ENCODE results near the gene OSBPL2. TPM values are rescaled to one million over a fixed set of nuclear protein-coding genes. Genes with fewer than 3 reads are reported as not detected.
A peak's percentile ranks its signal among the peaks of the same experiment; 100 is the strongest.

Gene OSBPL2
- total RNA-seq, 2 donors from 2014 or later, result 46.7 to 50.3 TPM

DNA sequence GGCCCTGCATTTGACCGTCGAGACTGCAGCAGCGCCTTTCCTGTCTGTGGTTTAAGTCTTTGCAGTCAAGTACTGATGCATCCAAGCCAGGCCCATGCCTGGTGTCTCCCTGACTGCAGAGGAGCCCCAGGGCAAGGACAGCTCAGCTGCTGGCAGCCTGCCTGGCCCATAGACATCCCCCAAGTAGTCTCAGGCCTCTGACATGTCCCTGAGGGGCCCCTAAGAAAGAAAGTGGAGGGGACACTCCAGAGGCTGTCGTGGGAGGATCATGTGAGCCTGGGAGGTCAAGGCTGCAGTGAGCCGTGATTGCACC, 36.3 kb upstream of the OSBPL2 start:
- H3K27ac Mint-ChIP-seq, result no peak overlapping the region

DNA sequence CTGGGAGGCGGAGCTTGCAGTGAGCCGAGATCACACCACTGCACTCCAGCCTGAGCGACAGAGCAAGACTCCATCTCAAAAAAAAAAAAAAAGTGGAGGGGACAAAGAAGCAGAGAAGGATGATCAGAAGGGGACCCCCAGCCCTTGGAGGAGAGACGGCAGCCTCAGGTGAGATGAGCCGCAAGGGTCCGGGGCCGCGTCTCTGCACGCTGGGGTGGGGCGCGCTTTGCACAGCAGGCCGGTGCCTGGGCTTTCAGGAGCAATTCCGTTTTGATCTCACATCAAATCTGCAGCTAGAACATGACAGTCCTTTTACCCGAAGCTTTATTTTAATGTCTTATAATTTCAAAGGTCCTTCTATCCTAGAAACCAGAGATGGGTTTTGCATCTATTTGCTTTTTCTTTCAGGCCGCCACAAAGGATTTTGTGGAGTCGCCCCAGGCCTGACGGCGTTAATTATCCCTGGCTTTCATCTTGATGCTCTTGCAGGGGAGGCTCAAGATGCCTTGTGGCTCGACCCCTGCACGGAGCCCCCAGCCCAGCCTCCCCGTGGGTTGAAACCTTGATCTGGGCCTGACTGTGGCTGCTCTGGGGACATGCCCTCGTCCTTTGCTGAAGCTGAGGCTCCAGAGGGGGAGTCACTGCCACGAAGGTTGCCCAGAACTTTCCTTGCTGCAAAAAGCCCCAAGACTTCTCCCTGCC, 35.5 kb upstream of the OSBPL2 start:
- H3K4me3 Mint-ChIP-seq, result no peak overlapping the region
- H3K9me3 Mint-ChIP-seq, result no peaks in the 10 kb centered on the region
- Histone ChIP-seq H3K4me3 (ENCODE audit: low read length) (no peak overlapping the region), H3K9me3 (ENCODE audit: control insufficient read depth, low read length) (no peaks in the 10 kb centered on the region), H3K36me3 (ENCODE audit: control insufficient read depth, insufficient read depth, low read length) (peaks cover 25% of the 10 kb centered on the region), H3K4me1 (ENCODE audit: control insufficient read depth, insufficient read depth, low read length) (no peaks in the 10 kb centered on the region), H3K9ac (ENCODE audit: extremely low read depth, low read length, poor library complexity, severe bottlenecking) (no peak overlapping the region), H3K27me3 (ENCODE audit: control insufficient read depth, insufficient read depth, low read length, poor library complexity, severe bottlenecking) (no peaks in the 10 kb centered on the region), H3K27ac (ENCODE audit: low read depth, low read length) (peak overlapping the region; percentile 73)
- no peak overlapping the region for H3K27ac Mint-ChIP-seq
- DNase-seq, result no peak
- 90 to 92% methylated on average over 20 to 23 of the region's 23 CpGs for WGBS, 2 experiments (ENCODE audit: insufficient coverage in 1 of 2, insufficient read length in 1 of 2)
- TF ChIP-seq, protein P1, sequence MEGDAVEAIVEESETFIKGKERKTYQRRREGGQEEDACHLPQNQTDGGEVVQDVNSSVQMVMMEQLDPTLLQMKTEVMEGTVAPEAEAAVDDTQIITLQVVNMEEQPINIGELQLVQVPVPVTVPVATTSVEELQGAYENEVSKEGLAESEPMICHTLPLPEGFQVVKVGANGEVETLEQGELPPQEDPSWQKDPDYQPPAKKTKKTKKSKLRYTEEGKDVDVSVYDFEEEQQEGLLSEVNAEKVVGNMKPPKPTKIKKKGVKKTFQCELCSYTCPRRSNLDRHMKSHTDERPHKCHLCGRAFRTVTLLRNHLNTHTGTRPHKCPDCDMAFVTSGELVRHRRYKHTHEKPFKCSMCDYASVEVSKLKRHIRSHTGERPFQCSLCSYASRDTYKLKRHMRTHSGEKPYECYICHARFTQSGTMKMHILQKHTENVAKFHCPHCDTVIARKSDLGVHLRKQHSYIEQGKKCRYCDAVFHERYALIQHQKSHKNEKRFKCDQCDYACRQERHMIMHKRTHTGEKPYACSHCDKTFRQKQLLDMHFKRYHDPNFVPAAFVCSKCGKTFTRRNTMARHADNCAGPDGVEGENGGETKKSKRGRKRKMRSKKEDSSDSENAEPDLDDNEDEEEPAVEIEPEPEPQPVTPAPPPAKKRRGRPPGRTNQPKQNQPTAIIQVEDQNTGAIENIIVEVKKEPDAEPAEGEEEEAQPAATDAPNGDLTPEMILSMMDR (conservative IDR thresholded peaks at IDR 0.05), result no peak
- H3K36me3 Mint-ChIP-seq (ENCODE audit: low read depth), result peaks cover 53% of the 10 kb centered on the region
- no peaks in the 10 kb centered on the region for H3K27me3 Mint-ChIP-seq (ENCODE audit: insufficient read depth)
- no peaks in the 10 kb centered on the region for H3K4me1 Mint-ChIP-seq

More for the DNA sequence above, 36.3 kb upstream of the OSBPL2 start:
- H3K9me3 Mint-ChIP-seq, result no peaks in the 10 kb centered on the region
- Histone ChIP-seq H3K9me3 (ENCODE audit: control insufficient read depth, low read length) (no peaks in the 10 kb centered on the region), H3K4me1 (ENCODE audit: control insufficient read depth, insufficient read depth, low read length) (no peaks in the 10 kb centered on the region), H3K27me3 (ENCODE audit: control insufficient read depth, insufficient read depth, low read length, poor library complexity, severe bottlenecking) (no peaks in the 10 kb centered on the region), H3K4me3 (ENCODE audit: low read length) (no peak overlapping the region), H3K36me3 (ENCODE audit: control insufficient read depth, insufficient read depth, low read length) (peaks cover 31% of the 10 kb centered on the region), H3K27ac (ENCODE audit: low read depth, low read length) (no peak overlapping the region), H3K9ac (ENCODE audit: extremely low read depth, low read length, poor library complexity, severe bottlenecking) (no peak overlapping the region)
- H3K36me3 Mint-ChIP-seq (ENCODE audit: low read depth), result peaks cover 56% of the 10 kb centered on the region
- no peaks in the 10 kb centered on the region for H3K27me3 Mint-ChIP-seq (ENCODE audit: insufficient read depth)
- 79 to 83% methylated on average over 4 to 5 of the region's 5 CpGs for WGBS, 2 experiments (ENCODE audit: insufficient coverage in 1 of 2, insufficient read length in 1 of 2)
- H3K4me1 Mint-ChIP-seq, result no peaks in the 10 kb centered on the region
- TF ChIP-seq, protein P1 (conservative IDR thresholded peaks at IDR 0.05), result no peak
- no peak for DNase-seq
- no peak overlapping the region for H3K4me3 Mint-ChIP-seq

DNA sequence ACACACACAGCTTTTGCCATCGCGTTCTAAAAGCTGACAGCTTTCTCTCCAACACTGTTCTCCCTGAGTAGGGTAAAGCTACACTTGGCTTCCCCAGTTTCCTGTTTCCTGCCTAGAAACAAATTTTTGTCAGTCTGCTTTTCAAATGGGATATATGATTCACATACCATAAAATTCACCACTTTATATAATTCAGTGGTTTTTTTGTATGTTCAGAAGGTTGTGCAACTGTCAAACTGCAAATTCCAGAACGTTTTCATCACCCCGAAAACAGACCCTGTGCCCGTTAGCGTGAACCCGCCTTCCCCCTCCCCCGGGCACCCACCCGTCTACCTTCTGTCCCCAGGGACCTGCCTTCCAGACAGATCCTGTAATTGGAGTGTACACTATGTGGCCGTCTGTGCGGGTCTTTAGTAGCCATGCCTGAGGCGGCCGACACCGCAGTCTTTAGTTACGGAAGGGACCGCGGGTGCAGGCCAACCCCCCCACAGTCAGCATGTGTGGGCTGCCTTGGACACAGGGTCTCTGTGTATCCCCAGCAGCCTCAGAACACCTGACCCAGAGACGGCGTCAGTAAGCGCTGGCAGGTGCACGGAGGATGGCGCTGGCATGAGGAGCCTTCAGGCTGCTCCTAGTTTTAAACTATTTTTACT, 34.8 kb upstream of the OSBPL2 start:
- TF ChIP-seq, protein P1 (conservative IDR thresholded peaks at IDR 0.05), result no peak
- Histone ChIP-seq H3K9ac (ENCODE audit: extremely low read depth, low read length, poor library complexity, severe bottlenecking) (no peak overlapping the region), H3K9me3 (ENCODE audit: control insufficient read depth, low read length) (no peaks in the 10 kb centered on the region), H3K4me1 (ENCODE audit: control insufficient read depth, insufficient read depth, low read length) (no peaks in the 10 kb centered on the region), H3K27ac (ENCODE audit: low read depth, low read length) (peak overlapping the region; percentile 73), H3K36me3 (ENCODE audit: control insufficient read depth, insufficient read depth, low read length) (peaks cover 21% of the 10 kb centered on the region), H3K27me3 (ENCODE audit: control insufficient read depth, insufficient read depth, low read length, poor library complexity, severe bottlenecking) (no peaks in the 10 kb centered on the region), H3K4me3 (ENCODE audit: low read length) (no peak overlapping the region)
- no peaks in the 10 kb centered on the region for H3K4me1 Mint-ChIP-seq
- 90 to 93% methylated on average over 20 to 22 of the region's 22 CpGs for WGBS, 2 experiments (ENCODE audit: insufficient coverage in 1 of 2, insufficient read length in 1 of 2)
- H3K36me3 Mint-ChIP-seq (ENCODE audit: low read depth), result peaks cover 46% of the 10 kb centered on the region
- no peaks in the 10 kb centered on the region for H3K27me3 Mint-ChIP-seq (ENCODE audit: insufficient read depth)
- no peak overlapping the region for H3K27ac Mint-ChIP-seq
- H3K9me3 Mint-ChIP-seq, result no peaks in the 10 kb centered on the region
- H3K4me3 Mint-ChIP-seq, result no peak overlapping the region
- DNase-seq, result no peak
